Measurements from ENCODE around the gene TANGO6.

TANGO6 gene

GRCh38 chr16:69131167-69131838 is 288.0 kb downstream of the TANGO6 start:
- H3K9me3 ChIP-seq = no peaks in the 10 kb centered on the region
- peak overlapping the region; percentile 88 for H3K4me3 ChIP-seq (ENCODE audit: low read depth, low read length)
- no peaks in the 10 kb centered on the region; the same call in 1 of the 2 replicates for H3K4me1 ChIP-seq
- TF ChIP-seq CTCF (IDR thresholded peaks at IDR 0.05; ENCODE audit: low read depth, low read length) = no peak
- DNase-seq = peak; percentile 20
- H3K27me3 ChIP-seq = no peaks in the 10 kb centered on the region
- peaks cover 22% of the 10 kb centered on the region for H3K36me3 ChIP-seq

GRCh38 chr16:69131839-69132423 is 288.6 kb downstream of the TANGO6 start:
- TF ChIP-seq CTCF (IDR thresholded peaks at IDR 0.05; ENCODE audit: low read depth, low read length) = no peak
- peak overlapping the region; percentile 88 for H3K4me3 ChIP-seq (ENCODE audit: low read depth, low read length)
- H3K9me3 ChIP-seq = no peaks in the 10 kb centered on the region
- no peaks in the 10 kb centered on the region; the same call in 1 of the 2 replicates for H3K4me1 ChIP-seq
- peak; percentile 93 for DNase-seq
- H3K36me3 ChIP-seq = peaks cover 28% of the 10 kb centered on the region
- H3K27me3 ChIP-seq = no peaks in the 10 kb centered on the region

DNA sequence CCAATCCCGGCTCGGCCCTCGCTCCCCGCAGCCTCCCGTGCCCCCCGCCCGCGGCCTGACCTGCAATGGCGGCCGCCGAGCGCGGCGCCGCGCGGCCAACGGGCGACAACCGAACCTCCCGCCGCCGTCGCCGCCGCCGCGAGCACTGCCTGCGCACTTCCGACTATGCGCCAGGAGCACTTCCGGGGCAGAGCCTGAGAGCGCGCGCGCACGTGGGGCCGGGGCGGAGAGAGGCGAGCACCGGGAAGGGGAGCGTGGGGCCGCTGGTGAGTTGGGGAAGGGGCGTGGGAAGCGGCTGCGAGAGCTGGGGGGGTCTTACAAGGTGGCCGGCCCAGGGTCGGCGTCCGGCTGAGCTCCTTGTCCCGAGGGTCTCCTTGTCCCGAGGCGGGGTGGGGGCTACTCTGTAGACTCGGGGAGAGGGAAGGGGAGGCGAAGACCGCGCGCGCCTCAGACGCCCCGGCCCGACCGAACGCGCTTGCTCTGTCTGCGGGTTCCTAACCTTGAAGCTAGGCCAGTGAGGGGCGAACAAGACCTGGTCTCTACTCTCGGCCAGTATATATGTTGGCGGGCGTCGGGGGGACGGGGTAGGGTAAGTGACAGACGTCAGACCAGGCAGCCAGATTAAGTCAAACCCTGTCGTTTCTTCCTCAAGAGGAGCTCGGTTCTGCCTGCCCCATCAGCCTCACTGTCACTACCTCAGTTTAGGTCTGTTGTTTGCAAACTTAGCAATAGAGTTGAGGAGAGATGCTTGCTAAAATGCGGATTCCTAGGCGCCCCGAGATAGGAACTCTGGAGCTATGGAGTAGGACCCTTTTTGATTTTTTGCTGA is 289.3 kb downstream of the TANGO6 start, which contains the start of the genes CHTF8 and UTP4:
Gene CHTF8 (minus strand): TSS at position 165 of the 829 bp plus-strand sequence. CDS start 11,130 bp downstream, outside the sequence.
Gene UTP4 (plus strand): TSS at position 226 of the 829 bp plus-strand sequence. CDS start 811 bp downstream, outside the sequence.
- Histone ChIP-seq H3K9me3 (no peaks in the 10 kb centered on the region), H3K27me3 (no peaks in the 10 kb centered on the region), H3K36me3 (peaks cover 35% of the 10 kb centered on the region), H3K4me3 (ENCODE audit: low read depth, low read length) (peak within 1 kb of the TSS; percentile 88), H3K4me1 (no peaks in the 10 kb centered on the region; the same call in 1 of the 2 replicates)
- peak; percentile 93 for DNase-seq
- no peak for TF ChIP-seq CTCF (IDR thresholded peaks at IDR 0.05; ENCODE audit: low read depth, low read length)

DNA sequence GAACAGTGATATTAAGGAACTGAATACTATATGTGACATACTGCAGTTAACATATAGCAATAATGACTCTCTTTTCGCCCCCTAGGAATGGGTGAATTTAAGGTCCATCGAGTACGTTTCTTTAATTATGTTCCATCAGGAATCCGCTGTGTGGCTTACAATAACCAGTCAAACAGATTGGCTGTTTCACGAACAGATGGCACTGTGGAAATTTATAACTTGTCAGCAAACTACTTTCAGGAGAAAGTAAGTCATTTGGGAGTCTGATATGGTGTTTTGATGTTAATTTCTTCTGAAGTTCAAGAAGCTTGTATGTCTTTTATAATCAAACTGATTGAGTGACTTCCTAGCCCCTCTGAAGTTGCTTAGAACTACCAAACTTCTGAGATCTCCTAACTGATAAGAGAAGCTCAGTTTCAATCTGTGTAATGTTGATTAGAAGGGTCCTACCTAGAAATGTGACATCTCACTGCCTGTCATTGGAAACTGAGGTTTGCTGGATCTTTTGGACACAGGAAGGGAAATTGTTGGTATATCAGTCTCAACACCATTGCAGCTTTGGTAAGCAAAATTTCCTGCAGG is 290.1 kb downstream of the TANGO6 start:
- Histone ChIP-seq H3K4me1 (no peaks in the 10 kb centered on the region; the same call in 1 of the 2 replicates), H3K9me3 (no peaks in the 10 kb centered on the region), H3K27me3 (no peaks in the 10 kb centered on the region), H3K4me3 (ENCODE audit: low read depth, low read length) (peak overlapping the region; percentile 88), H3K36me3 (peaks cover 43% of the 10 kb centered on the region)
- no peak for DNase-seq
- no peak for TF ChIP-seq CTCF (IDR thresholded peaks at IDR 0.05; ENCODE audit: low read depth, low read length)

Data from BE2C (cell line).